Epithelial cell of esophagus (primary cell): ENCODE results near the gene MSANTD3.

Experiments used
- DNase-seq: peaks from one replicate; pipeline ENCODE4 v3.0.0; 2010; ENCODE audit warnings: low read depth
- H3K4me3 ChIP-seq: 2 replicates; pipeline ENCODE4 v1.5.1; 2011; ENCODE audit warnings: mild to moderate bottlenecking, low read length, control low read depth
- TF ChIP-seq, protein P1 (sequence below): IDR thresholded peaks from 2 replicates; pipeline ENCODE4 v1.5.1; 2011; ENCODE audit warnings: low read depth, mild to moderate bottlenecking, low read length, control low read depth, inconsistent platforms; ENCODE audit not compliant: insufficient read depth; ENCODE audit errors: missing control alignments

Gene MSANTD3

DNA sequence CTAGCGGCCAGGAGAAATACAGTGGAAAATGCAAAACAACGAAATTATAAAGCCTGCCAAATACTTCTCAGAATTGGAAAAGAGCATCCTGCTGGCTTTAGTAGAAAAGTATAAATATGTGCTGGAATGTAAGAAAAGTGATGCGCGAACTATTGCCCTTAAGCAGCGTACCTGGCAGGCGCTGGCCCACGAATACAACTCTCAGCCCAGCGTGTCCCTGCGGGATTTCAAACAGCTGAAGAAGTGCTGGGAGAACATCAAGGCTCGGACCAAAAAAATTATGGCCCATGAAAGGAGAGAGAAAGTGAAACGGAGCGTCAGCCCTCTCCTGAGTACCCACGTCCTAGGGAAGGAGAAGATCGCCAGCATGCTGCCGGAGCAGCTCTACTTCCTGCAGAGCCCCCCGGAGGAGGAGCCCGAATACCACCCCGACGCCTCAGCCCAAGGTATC, 15.0 kb downstream of the MSANTD3 start:
- H3K4me3 ChIP-seq: no peak overlapping the region
- TF ChIP-seq, protein P1, sequence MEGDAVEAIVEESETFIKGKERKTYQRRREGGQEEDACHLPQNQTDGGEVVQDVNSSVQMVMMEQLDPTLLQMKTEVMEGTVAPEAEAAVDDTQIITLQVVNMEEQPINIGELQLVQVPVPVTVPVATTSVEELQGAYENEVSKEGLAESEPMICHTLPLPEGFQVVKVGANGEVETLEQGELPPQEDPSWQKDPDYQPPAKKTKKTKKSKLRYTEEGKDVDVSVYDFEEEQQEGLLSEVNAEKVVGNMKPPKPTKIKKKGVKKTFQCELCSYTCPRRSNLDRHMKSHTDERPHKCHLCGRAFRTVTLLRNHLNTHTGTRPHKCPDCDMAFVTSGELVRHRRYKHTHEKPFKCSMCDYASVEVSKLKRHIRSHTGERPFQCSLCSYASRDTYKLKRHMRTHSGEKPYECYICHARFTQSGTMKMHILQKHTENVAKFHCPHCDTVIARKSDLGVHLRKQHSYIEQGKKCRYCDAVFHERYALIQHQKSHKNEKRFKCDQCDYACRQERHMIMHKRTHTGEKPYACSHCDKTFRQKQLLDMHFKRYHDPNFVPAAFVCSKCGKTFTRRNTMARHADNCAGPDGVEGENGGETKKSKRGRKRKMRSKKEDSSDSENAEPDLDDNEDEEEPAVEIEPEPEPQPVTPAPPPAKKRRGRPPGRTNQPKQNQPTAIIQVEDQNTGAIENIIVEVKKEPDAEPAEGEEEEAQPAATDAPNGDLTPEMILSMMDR: no peak
- no peak for DNase-seq

GRCh38 chr9:100443781-100444768, 17.1 kb downstream of the MSANTD3 start:
- TF ChIP-seq, protein P1: no peak
- no peak overlapping the region for H3K4me3 ChIP-seq
- no peak for DNase-seq

DNA sequence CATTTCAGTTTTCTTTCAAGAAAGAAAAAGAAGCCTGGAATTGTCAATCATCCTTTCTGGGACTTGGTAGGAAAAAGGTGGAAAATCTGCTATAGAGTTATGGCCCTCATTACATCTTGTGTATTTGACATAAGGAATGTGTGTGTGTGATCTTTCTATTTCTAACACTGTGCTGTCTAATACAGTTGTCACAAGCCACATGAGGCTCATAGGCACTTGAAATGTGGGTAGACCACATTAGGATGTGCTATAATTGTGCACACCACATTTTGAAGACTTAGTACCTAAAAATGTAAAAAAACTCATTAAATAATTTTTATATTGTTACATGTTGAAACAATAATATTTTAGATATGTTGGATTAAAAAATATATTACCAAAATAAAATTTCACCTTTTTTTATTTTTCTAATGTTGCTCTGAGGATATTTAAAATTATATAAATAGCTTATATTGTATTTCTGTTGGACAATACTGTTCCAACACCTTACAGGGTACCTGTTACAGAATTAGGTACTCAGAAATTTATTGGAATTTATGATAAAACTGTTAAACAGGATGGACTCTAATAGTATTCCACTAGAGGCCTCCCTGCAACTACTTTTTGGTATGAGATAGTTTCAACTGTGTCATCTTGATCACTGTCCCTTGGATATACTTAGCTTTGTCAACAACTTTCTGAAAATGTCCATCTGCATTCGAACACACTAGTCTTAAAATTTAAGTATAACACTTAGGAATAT, 18.4 kb downstream of the MSANTD3 start:
- TF ChIP-seq, protein P1: no peak
- H3K4me3 ChIP-seq: no peak overlapping the region
- no peak for DNase-seq

DNA sequence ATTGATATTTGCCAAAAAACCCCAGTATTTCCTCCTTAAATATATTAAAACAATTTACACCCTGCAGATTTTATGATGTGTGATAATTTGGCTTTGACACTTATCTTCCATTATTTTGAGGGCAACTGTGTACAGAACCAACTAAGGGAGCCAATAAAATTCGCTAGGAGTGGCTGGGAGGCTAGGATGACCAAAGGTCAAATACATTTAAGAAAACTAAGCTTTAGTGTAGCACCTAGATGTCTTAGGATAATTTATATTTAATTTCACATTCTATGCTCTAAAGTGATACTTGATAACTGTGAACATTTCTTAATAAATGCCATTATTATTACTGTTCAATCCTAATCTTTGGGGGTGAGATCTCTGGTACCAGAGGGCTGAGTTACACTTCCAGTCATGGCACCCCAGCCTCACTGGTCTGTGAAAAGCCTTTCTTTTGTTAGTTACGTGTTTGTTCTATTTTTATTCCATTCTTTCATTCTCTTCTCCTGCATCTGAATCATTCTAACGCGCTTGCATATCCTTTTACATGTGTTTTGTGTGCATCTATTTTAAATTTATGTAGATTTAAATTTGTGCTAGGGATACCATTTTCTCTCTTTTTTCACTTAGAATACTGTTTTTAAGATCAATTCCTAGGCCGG, 19.1 kb downstream of the MSANTD3 start:
- no peak for DNase-seq

GRCh38 chr9:100447041-100447440, 20.1 kb downstream of the MSANTD3 start:
- no peak for DNase-seq
- no peak overlapping the region for H3K4me3 ChIP-seq
- TF ChIP-seq, protein P1: no peak

More for the DNA sequence above, 19.1 kb downstream of the MSANTD3 start:
- no peak overlapping the region for H3K4me3 ChIP-seq
- TF ChIP-seq, protein P1: no peak

DNA sequence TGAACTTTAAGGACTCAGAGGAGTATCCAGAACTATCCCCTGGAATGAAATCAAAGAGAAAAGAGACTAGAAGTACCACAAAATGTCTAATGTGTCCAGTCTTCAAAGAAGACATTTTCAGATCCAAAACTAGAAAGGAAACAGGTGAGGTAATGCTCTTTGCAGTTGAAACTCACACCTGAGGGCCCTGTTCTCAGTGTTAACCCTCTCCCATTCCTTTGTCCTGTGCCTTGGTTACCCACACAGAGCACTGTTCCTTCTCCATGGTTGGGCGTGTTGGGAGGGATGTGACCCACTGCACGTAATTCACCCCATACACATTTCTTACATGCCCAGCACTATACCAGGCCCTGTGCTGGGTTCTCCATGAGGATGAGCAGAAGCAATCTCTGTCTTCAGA, 21.3 kb downstream of the MSANTD3 start:
- DNase-seq: no peak
- no peak overlapping the region for H3K4me3 ChIP-seq
- TF ChIP-seq, protein P1: no peak
